ENCODE data around the gene FHOD3.

DNA sequence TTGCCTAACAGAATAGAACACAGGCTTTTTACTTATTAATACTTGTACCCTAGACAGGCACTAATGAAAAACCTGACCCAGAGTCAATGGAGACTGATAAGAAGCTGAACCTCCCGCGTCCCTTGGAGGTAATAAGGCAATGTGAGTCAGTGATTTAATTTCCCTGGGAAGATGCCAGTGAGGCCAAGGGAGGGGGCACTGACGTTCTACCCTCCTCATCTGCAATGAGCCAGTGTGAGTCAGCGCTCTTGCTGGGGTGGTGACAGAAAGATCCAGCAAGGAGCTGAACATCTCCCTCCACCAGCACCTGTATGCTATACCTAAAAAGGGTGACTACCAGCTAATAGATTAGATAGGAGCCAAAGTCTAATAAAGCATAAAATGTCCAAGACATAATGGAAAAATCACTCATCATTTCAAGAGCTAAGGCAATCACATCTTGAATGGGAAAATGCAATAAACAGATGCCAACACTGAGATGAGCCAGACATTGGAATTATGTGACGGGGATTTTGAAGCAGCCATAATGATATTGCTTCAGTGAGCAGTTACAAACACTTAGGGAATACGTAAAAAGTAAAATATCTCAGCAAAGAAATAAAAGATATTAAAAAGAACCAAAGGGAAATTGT, 414.4 kb downstream of the FHOD3 start:
- no peak for TF ChIP-seq CTCF (conservative IDR thresholded peaks at IDR 0.05; ENCODE audit: low read length)
- TF ChIP-seq EZH2phosphoT487 (IDR thresholded peaks at IDR 0.05; ENCODE audit: borderline replicate concordance): no peak
